ENCODE results near the gene PSMB10. TPM values are rescaled to one million over a fixed set of nuclear protein-coding genes. Genes with fewer than 3 reads are reported as not detected.
"Not testable (repeated sequence)": the region's sequence is repeated elsewhere in the genome, so short reads cannot be mapped to it uniquely, and the experiment has no call there.

Gene PSMB10
- total RNA-seq, 1 experiment from 2014 or later = 24.5 TPM

DNA sequence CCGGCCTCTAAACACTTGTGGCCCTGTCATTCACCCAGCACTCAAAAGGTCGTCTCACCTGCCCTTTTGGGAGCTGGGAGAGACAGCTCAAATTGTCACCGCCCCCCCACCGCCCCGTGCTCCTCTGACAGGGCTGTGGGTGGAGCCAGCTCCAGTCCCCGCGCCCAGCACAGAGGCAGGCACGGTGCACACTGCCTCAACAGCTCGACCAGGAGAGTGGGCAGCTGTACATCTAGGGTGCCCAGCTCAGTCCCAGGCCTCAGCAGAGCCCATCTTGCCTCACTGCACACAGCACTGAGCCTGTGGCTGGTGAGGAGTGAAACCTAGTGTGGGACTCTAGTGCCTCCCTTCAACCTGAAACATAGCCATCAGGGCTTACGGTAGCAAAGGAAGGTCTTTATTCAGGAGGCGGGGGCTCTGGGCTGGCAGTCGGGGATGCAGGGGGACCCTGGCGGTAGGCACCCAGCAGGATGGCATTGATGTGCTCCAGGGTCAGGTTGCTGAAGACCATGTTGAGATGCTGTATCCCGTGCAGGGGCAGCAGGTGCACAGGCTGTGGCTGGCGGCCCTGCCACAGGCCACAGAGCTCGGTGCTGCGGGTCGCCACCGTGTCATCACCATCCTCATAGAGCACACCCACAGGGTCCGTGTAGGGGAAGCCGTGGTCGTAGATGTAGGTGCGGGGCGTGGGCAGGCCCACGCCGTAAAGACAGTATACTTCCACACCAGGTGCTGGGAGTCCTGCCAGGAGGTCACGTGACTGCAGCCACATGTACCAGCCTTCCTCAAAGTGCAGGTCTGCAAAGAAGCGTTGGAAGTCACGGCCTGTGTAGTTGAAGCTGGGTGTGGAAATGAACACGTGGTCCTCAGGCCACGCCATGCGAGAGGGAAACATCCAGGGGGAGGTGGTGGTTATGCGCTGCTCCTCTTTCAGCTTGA is 3.1 kb upstream of the PSMB10 start:
- 0 out of 2 replicates have a peak, but pooled peaks cover 3% of the 10 kb centered on the region for H3K4me1 ChIP-seq (ENCODE audit: insufficient read depth, low read length)
- no peak overlapping the region for H3K18ac ChIP-seq (ENCODE audit: insufficient read length, low read depth, low read length)
- TF ChIP-seq, protein P1, sequence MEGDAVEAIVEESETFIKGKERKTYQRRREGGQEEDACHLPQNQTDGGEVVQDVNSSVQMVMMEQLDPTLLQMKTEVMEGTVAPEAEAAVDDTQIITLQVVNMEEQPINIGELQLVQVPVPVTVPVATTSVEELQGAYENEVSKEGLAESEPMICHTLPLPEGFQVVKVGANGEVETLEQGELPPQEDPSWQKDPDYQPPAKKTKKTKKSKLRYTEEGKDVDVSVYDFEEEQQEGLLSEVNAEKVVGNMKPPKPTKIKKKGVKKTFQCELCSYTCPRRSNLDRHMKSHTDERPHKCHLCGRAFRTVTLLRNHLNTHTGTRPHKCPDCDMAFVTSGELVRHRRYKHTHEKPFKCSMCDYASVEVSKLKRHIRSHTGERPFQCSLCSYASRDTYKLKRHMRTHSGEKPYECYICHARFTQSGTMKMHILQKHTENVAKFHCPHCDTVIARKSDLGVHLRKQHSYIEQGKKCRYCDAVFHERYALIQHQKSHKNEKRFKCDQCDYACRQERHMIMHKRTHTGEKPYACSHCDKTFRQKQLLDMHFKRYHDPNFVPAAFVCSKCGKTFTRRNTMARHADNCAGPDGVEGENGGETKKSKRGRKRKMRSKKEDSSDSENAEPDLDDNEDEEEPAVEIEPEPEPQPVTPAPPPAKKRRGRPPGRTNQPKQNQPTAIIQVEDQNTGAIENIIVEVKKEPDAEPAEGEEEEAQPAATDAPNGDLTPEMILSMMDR (conservative IDR thresholded peaks at IDR 0.05) = no peak
- H3K56ac ChIP-seq (ENCODE audit: insufficient read length, low read depth, low read length) = no peak overlapping the region
- no peak for DNase-seq
- H4K8ac ChIP-seq (replicated peaks; ENCODE audit: insufficient read length, low read depth, low read length) = no peak overlapping the region
- H2AFZ ChIP-seq (ENCODE audit: low read length) = no peak overlapping the region
- H3K36me3 Mint-ChIP-seq (ENCODE audit: insufficient read depth in 1 of 3, low read depth in 3 of 3) = peaks cover 0 to 26% (median 1%) of the 10 kb centered on the region in 3 experiments; a peak in 4 of 7 replicates
- H4K91ac ChIP-seq (ENCODE audit: insufficient read length, low read depth, low read length) = no peak overlapping the region
- H3K4me3 Mint-ChIP-seq = no peak overlapping the region
- peaks cover 14 to 28% of the 10 kb centered on the region in 2 experiments for H3K4me1 Mint-ChIP-seq
- H3K23ac ChIP-seq (ENCODE audit: insufficient read length, low read depth, low read length) = no peak overlapping the region
- no peak overlapping the region for H2BK20ac ChIP-seq (ENCODE audit: low read depth, low read length, poor library complexity, severe bottlenecking)
- H3K27ac Mint-ChIP-seq = no peak overlapping the region; a peak in 1 of 7 replicates
- no peak overlapping the region for H2BK15ac ChIP-seq (ENCODE audit: low read depth, low read length)
- no peak overlapping the region for H2BK5ac ChIP-seq (ENCODE audit: insufficient read length, low read length)
- H4K5ac ChIP-seq (ENCODE audit: insufficient read length, low read depth, low read length) = no peak overlapping the region
- H3K27ac ChIP-seq (ENCODE audit: insufficient read length, low read depth, low read length) = no peak overlapping the region
- no peak overlapping the region for H3K4ac ChIP-seq (ENCODE audit: low read depth, low read length)
- H3K14ac ChIP-seq (ENCODE audit: insufficient read depth, low read length) = no peak overlapping the region
- H3T11ph ChIP-seq (ENCODE audit: low read length) = no peak overlapping the region
- H3K23me2 ChIP-seq (ENCODE audit: insufficient read length, low read depth, low read length, poor library complexity, severe bottlenecking) = peaks cover 15% of the 10 kb centered on the region
- H3K79me2 ChIP-seq (ENCODE audit: insufficient read depth, low read length) = no peaks in the 10 kb centered on the region
- no peaks in the 10 kb centered on the region for H3K9me3 ChIP-seq (ENCODE audit: control insufficient read depth, low read depth, low read length)
- H2BK120ac ChIP-seq (ENCODE audit: low read depth, low read length, poor library complexity, severe bottlenecking) = no peak overlapping the region
- H3K9ac ChIP-seq (ENCODE audit: extremely low read depth, insufficient read length, low read length) = no peak overlapping the region
- H3K27me3 ChIP-seq (ENCODE audit: insufficient read depth, low read length) = no peaks in the 10 kb centered on the region
- no peaks in the 10 kb centered on the region for H3K79me1 ChIP-seq (ENCODE audit: insufficient read depth, low read depth, low read length, poor library complexity, severe bottlenecking)
- H3K27me3 Mint-ChIP-seq (ENCODE audit: low read depth) = peaks cover 4% of the 10 kb centered on the region
- no CpG with 5 or more reads among the region's 33 CpGs for WGBS (ENCODE audit: extremely low coverage, insufficient read length, low lambda C conversion rate)
- no peak overlapping the region for H3K4me2 ChIP-seq (ENCODE audit: insufficient read depth, insufficient read length, low read length)
- no peak overlapping the region for H2AK5ac ChIP-seq (ENCODE audit: insufficient read length, low read length)
- no peak overlapping the region for H2BK12ac ChIP-seq (ENCODE audit: insufficient read length, low read depth, low read length)
- no peaks in the 10 kb centered on the region for H4K20me1 ChIP-seq (ENCODE audit: control insufficient read depth, insufficient read depth, insufficient read length)
- H3K9me3 Mint-ChIP-seq = peaks cover 0 to 2% of the 10 kb centered on the region in 2 experiments; a peak in 2 of 5 replicates

DNA sequence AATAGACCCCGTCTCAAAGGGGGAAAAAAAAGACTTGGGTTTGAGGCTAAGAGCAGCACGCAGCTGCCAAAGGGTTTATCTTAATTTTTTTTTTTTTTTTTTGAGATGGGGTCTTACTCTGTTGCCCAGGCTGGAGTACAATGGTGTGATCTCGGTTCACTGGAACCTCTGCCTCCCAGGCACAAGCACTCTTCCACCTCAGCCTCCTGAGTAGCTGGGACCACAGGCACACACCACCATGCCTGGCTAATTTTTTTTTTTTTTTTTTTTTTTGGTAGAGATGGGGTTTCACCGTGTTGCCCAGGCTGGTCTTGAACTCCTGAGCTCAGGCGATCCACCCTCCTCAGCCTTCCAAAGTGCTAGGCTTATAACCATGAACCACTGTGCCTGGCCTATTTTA is 1.1 kb upstream of the PSMB10 start:
- WGBS (ENCODE audit: extremely low coverage, insufficient read length, low lambda C conversion rate) = no CpG with 5 or more reads among the region's 5 CpGs

More for the DNA sequence above, 1.1 kb upstream of the PSMB10 start:
- H3K4me2 ChIP-seq (ENCODE audit: insufficient read depth, insufficient read length, low read length); H3K27ac Mint-ChIP-seq; H4K5ac ChIP-seq (ENCODE audit: insufficient read length, low read depth, low read length); H3T11ph ChIP-seq (ENCODE audit: low read length); H2BK12ac ChIP-seq (ENCODE audit: insufficient read length, low read depth, low read length); H2AK5ac ChIP-seq (ENCODE audit: insufficient read length, low read length); H3K23ac ChIP-seq (ENCODE audit: insufficient read length, low read depth, low read length); H3K56ac ChIP-seq (ENCODE audit: insufficient read length, low read depth, low read length); H4K8ac ChIP-seq (replicated peaks; ENCODE audit: insufficient read length, low read depth, low read length); H3K27ac ChIP-seq (ENCODE audit: insufficient read length, low read depth, low read length); H4K20me1 ChIP-seq (ENCODE audit: control insufficient read depth, insufficient read depth, insufficient read length); H3K79me1 ChIP-seq (ENCODE audit: insufficient read depth, low read depth, low read length, poor library complexity, severe bottlenecking); H3K27me3 ChIP-seq (ENCODE audit: insufficient read depth, low read length); H2AFZ ChIP-seq (ENCODE audit: low read length); H2BK20ac ChIP-seq (ENCODE audit: low read depth, low read length, poor library complexity, severe bottlenecking); H3K9me3 Mint-ChIP-seq; DNase-seq; H4K91ac ChIP-seq (ENCODE audit: insufficient read length, low read depth, low read length); H2BK15ac ChIP-seq (ENCODE audit: low read depth, low read length); H3K14ac ChIP-seq (ENCODE audit: insufficient read depth, low read length); H2BK120ac ChIP-seq (ENCODE audit: low read depth, low read length, poor library complexity, severe bottlenecking); H3K9ac ChIP-seq (ENCODE audit: extremely low read depth, insufficient read length, low read length); H2BK5ac ChIP-seq (ENCODE audit: insufficient read length, low read length); H3K4ac ChIP-seq (ENCODE audit: low read depth, low read length); H3K9me3 ChIP-seq (ENCODE audit: control insufficient read depth, low read depth, low read length); H3K79me2 ChIP-seq (ENCODE audit: insufficient read depth, low read length); H3K18ac ChIP-seq (ENCODE audit: insufficient read length, low read depth, low read length); H3K4me1 ChIP-seq (ENCODE audit: insufficient read depth, low read length): not testable (repeated sequence)
- peaks cover 18% of the 10 kb centered on the region for H3K23me2 ChIP-seq (ENCODE audit: insufficient read length, low read depth, low read length, poor library complexity, severe bottlenecking)
- Mint-ChIP-seq H3K27me3 (ENCODE audit: low read depth) (peaks cover 10% of the 10 kb centered on the region), H3K36me3 (ENCODE audit: insufficient read depth in 1 of 3, low read depth in 3 of 3) (peaks cover 0 to 31% (median 8%) of the 10 kb centered on the region in 3 experiments; a peak in 4 of 7 replicates), H3K4me1 (peaks cover 25 to 26% of the 10 kb centered on the region in 2 experiments), H3K4me3 (peak overlapping the region in 1 of 2 experiments; percentile 100; a peak in 2 of 5 replicates)
